ENCODE data around the gene CDC123. TPM values are rescaled to one million over a fixed set of nuclear protein-coding genes. Genes with fewer than 3 reads are reported as not detected.

The CDC123 gene
- total and polyA plus RNA-seq, 2 experiments from 2014 or later, result 158 to 179 TPM

GRCh38 chr10:12188656-12189055 is 7.3 kb upstream of the CDC123 start (continued):
- TF ChIP-seq, protein P1, sequence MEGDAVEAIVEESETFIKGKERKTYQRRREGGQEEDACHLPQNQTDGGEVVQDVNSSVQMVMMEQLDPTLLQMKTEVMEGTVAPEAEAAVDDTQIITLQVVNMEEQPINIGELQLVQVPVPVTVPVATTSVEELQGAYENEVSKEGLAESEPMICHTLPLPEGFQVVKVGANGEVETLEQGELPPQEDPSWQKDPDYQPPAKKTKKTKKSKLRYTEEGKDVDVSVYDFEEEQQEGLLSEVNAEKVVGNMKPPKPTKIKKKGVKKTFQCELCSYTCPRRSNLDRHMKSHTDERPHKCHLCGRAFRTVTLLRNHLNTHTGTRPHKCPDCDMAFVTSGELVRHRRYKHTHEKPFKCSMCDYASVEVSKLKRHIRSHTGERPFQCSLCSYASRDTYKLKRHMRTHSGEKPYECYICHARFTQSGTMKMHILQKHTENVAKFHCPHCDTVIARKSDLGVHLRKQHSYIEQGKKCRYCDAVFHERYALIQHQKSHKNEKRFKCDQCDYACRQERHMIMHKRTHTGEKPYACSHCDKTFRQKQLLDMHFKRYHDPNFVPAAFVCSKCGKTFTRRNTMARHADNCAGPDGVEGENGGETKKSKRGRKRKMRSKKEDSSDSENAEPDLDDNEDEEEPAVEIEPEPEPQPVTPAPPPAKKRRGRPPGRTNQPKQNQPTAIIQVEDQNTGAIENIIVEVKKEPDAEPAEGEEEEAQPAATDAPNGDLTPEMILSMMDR (conservative IDR thresholded peaks at IDR 0.05; ENCODE audit: low read depth in 2 of 2), result no peak
- TF ChIP-seq ZNF331 (CRISPR knock-in tag; IDR thresholded peaks at IDR 0.05; ENCODE audit: low read depth) (no peak), STAT1 (IDR thresholded peaks at IDR 0.05; ENCODE audit: unreplicated experiment) (no peak), EZH2phosphoT487 (IDR thresholded peaks at IDR 0.05; ENCODE audit: unreplicated experiment) (no peak), EZH2 (IDR thresholded peaks at IDR 0.05; ENCODE audit: low read depth, unreplicated experiment) (no peak)
- TF ChIP-seq, protein P2, sequence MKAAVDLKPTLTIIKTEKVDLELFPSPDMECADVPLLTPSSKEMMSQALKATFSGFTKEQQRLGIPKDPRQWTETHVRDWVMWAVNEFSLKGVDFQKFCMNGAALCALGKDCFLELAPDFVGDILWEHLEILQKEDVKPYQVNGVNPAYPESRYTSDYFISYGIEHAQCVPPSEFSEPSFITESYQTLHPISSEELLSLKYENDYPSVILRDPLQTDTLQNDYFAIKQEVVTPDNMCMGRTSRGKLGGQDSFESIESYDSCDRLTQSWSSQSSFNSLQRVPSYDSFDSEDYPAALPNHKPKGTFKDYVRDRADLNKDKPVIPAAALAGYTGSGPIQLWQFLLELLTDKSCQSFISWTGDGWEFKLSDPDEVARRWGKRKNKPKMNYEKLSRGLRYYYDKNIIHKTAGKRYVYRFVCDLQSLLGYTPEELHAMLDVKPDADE (IDR thresholded peaks at IDR 0.05), result no peak

GRCh38 chr10:12189426-12189825 is 6.6 kb upstream of the CDC123 start:
- no peak overlapping the region for H2AFZ ChIP-seq
- peaks cover 82% of the 10 kb centered on the region for H3K79me2 ChIP-seq (replicated peaks; ENCODE audit: insufficient read depth)
- H3K9me3 Mint-ChIP-seq, result 0 out of 3 replicates have a peak, but pooled peaks cover 3% of the 10 kb centered on the region
- peaks cover 5% of the 10 kb centered on the region for H3K4me1 ChIP-seq (ENCODE audit: insufficient read depth)
- peak overlapping the region; percentile 75 for H3K27ac Mint-ChIP-seq
- H3K27ac ChIP-seq (ENCODE audit: low read depth), result peak overlapping the region; percentile 17; the same call in 1 of the 2 replicates
- H3K4me1 Mint-ChIP-seq, result peaks cover 20% of the 10 kb centered on the region
- H3K4me3 Mint-ChIP-seq, result no peak overlapping the region
- no peaks in the 10 kb centered on the region for H3K9me2 ChIP-seq (ENCODE audit: insufficient read depth)
- H3K4me3 ChIP-seq, result no peak overlapping the region
- no peaks in the 10 kb centered on the region for H3K27me3 ChIP-seq (ENCODE audit: insufficient read depth)
- H3K36me3 Mint-ChIP-seq (ENCODE audit: low read depth), result peaks cover 36% of the 10 kb centered on the region
- TF ChIP-seq STAT1 (IDR thresholded peaks at IDR 0.05; ENCODE audit: unreplicated experiment), result no peak
- no peak for TF ChIP-seq CREB1 (CRISPR knock-in tag; IDR thresholded peaks at IDR 0.05; ENCODE audit: low read depth)
- H3K4me2 ChIP-seq, result no peak overlapping the region
- H4K20me1 ChIP-seq (replicated peaks; ENCODE audit: insufficient read depth), result peaks cover 34% of the 10 kb centered on the region
- ATAC-seq (no peak), DNase-seq (ENCODE audit: low spot score) (no peak)
- H3K36me3 ChIP-seq (ENCODE audit: insufficient read depth), result peaks cover 13% of the 10 kb centered on the region; the same call in 1 of the 2 replicates
- H3K27me3 Mint-ChIP-seq (ENCODE audit: insufficient read depth, low read depth, poor library complexity), result peaks cover 4% of the 10 kb centered on the region
- no peaks in the 10 kb centered on the region for H3F3A ChIP-seq (replicated peaks; ENCODE audit: low read depth)

- peaks cover 21% of the 10 kb centered on the region for H3K4me1 Mint-ChIP-seq
- peaks cover 23% of the 10 kb centered on the region for H3K36me3 Mint-ChIP-seq (ENCODE audit: low read depth)
- no peaks in the 10 kb centered on the region for H3K9me2 ChIP-seq (ENCODE audit: insufficient read depth)
- no peak overlapping the region for H3K27ac Mint-ChIP-seq
- peaks cover 28% of the 10 kb centered on the region for H4K20me1 ChIP-seq (replicated peaks; ENCODE audit: insufficient read depth)
- no peak overlapping the region for H3K4me3 ChIP-seq
- no peak overlapping the region for H3K27ac ChIP-seq (ENCODE audit: low read depth)
- H3K27me3 ChIP-seq (ENCODE audit: insufficient read depth), result no peaks in the 10 kb centered on the region
- peaks cover 95% of the 10 kb centered on the region for H3K79me2 ChIP-seq (replicated peaks; ENCODE audit: insufficient read depth)
- H3K9me3 Mint-ChIP-seq, result peaks cover 3% of the 10 kb centered on the region; the same call in 1 of the 3 replicates
- H3F3A ChIP-seq (replicated peaks; ENCODE audit: low read depth), result no peaks in the 10 kb centered on the region; the same call in 1 of the 2 replicates
- no peak overlapping the region for H2AFZ ChIP-seq
- ATAC-seq, result no peak
- no peak for DNase-seq (ENCODE audit: low spot score)
- peaks cover 12% of the 10 kb centered on the region for H3K27me3 Mint-ChIP-seq (ENCODE audit: insufficient read depth, low read depth, poor library complexity)
- H3K36me3 ChIP-seq (ENCODE audit: insufficient read depth), result no peaks in the 10 kb centered on the region
- H3K4me2 ChIP-seq, result no peak overlapping the region
- no peak overlapping the region for H3K4me3 Mint-ChIP-seq
- H3K4me1 ChIP-seq (ENCODE audit: insufficient read depth), result peaks cover 7% of the 10 kb centered on the region
- TF ChIP-seq STAT1 (IDR thresholded peaks at IDR 0.05; ENCODE audit: unreplicated experiment) (no peak), JUNB (IDR thresholded peaks at IDR 0.05; ENCODE audit: unreplicated experiment) (no peak), REST (IDR thresholded peaks at IDR 0.05; ENCODE audit: unreplicated experiment) (no peak), POLR2AphosphoS5 (IDR thresholded peaks at IDR 0.05; ENCODE audit: low read depth) (no peak)
These were observed 4.3 kb upstream of the CDC123 start for GRCh38 chr10:12191715-12192114.

All from GM23338 (cell line).